ENCODE results near the gene CMIP. TPM values are rescaled to one million over a fixed set of nuclear protein-coding genes. Genes with fewer than 3 reads are reported as not detected.

Gene CMIP
- total RNA-seq, 2 experiments from 2014 or later, result 35.0 to 36.6 TPM

- Mint-ChIP-seq H3K4me1 (ENCODE audit: low read depth) (peaks cover 30% of the 10 kb centered on the region), H3K4me3 (no peak overlapping the region), H3K9me3 (no peaks in the 10 kb centered on the region), H3K36me3 (no peaks in the 10 kb centered on the region), H3K27ac (no peak overlapping the region), H3K27me3 (no peaks in the 10 kb centered on the region)
- no peak for DNase-seq
- ChIA-PET POLR2A (no interaction called here), CTCF (no interaction called here)
- intact Hi-C loops (cut with micrococcal nuclease), result no loop called here
Observed at GRCh38 chr16:81482329-81483063, 37.9 kb downstream of the CMIP start.

- Mint-ChIP-seq H3K27ac (no peak overlapping the region), H3K9me3 (no peaks in the 10 kb centered on the region), H3K36me3 (no peaks in the 10 kb centered on the region), H3K27me3 (no peaks in the 10 kb centered on the region), H3K4me3 (no peak overlapping the region), H3K4me1 (ENCODE audit: low read depth) (peaks cover 25% of the 10 kb centered on the region)
- CTCF ChIA-PET, result no interaction called here
- intact Hi-C loops (cut with micrococcal nuclease), result no loop called here
- POLR2A ChIA-PET, result no interaction called here
- DNase-seq, result no peak
Observed at GRCh38 chr16:81483064-81483969, 38.7 kb downstream of the CMIP start.

GRCh38 chr16:81483970-81484595 lies 39.5 kb downstream of the CMIP start:
- Mint-ChIP-seq H3K9me3 (no peaks in the 10 kb centered on the region), H3K36me3 (no peaks in the 10 kb centered on the region), H3K4me3 (no peak overlapping the region), H3K4me1 (ENCODE audit: low read depth) (peaks cover 18% of the 10 kb centered on the region), H3K27me3 (no peaks in the 10 kb centered on the region), H3K27ac (no peak overlapping the region)
- CTCF ChIA-PET, result no interaction called here
- no peak for DNase-seq
- intact Hi-C loops (cut with micrococcal nuclease), result no loop called here
- POLR2A ChIA-PET, result no interaction called here

- ChIA-PET CTCF (interaction anchor here (0.9 to 1.4 kb wide), 2 partner anchors 10 to 224 kb away, joined by 3 to 4 read pairs; no protein-coding TSS in a partner anchor), POLR2A (no interaction called here)
- H3K27ac Mint-ChIP-seq, result no peak overlapping the region
- no peaks in the 10 kb centered on the region for H3K27me3 Mint-ChIP-seq
- H3K9me3 Mint-ChIP-seq, result no peaks in the 10 kb centered on the region
- DNase-seq, result no peak
- no peak overlapping the region for H3K4me3 Mint-ChIP-seq
- H3K36me3 Mint-ChIP-seq, result no peaks in the 10 kb centered on the region
- H3K4me1 Mint-ChIP-seq (ENCODE audit: low read depth), result peaks cover 11% of the 10 kb centered on the region
- intact Hi-C loops (cut with micrococcal nuclease), result no loop called here
Observed at GRCh38 chr16:81484908-81485624, 40.5 kb downstream of the CMIP start.

GRCh38 chr16:81485824-81486539 lies 41.4 kb downstream of the CMIP start:
- Mint-ChIP-seq H3K27me3 (no peaks in the 10 kb centered on the region), H3K9me3 (no peaks in the 10 kb centered on the region), H3K4me3 (no peak overlapping the region), H3K4me1 (ENCODE audit: low read depth) (peaks cover 5% of the 10 kb centered on the region), H3K36me3 (no peaks in the 10 kb centered on the region), H3K27ac (no peak overlapping the region)
- ChIA-PET CTCF (interaction anchor here (0.9 to 1.4 kb wide), 2 partner anchors 9 to 225 kb away, joined by 3 to 4 read pairs; no protein-coding TSS in a partner anchor), POLR2A (no interaction called here)
- no peak for DNase-seq
- intact Hi-C loops (cut with micrococcal nuclease), result no loop called here

- intact Hi-C loops (cut with micrococcal nuclease), result no loop called here
- ChIA-PET CTCF (no interaction called here), POLR2A (no interaction called here)
- Mint-ChIP-seq H3K4me3 (no peak overlapping the region), H3K27me3 (no peaks in the 10 kb centered on the region), H3K9me3 (no peaks in the 10 kb centered on the region), H3K4me1 (ENCODE audit: low read depth) (no peaks in the 10 kb centered on the region), H3K36me3 (no peaks in the 10 kb centered on the region), H3K27ac (no peak overlapping the region)
- DNase-seq, result no peak
Observed at GRCh38 chr16:81486540-81487061, 42.0 kb downstream of the CMIP start.

- no peaks in the 10 kb centered on the region for H3K27me3 Mint-ChIP-seq
- no peaks in the 10 kb centered on the region for H3K36me3 Mint-ChIP-seq
- H3K4me3 Mint-ChIP-seq, result no peak overlapping the region
- no peaks in the 10 kb centered on the region for H3K9me3 Mint-ChIP-seq
- H3K27ac Mint-ChIP-seq, result no peak overlapping the region
- H3K4me1 Mint-ChIP-seq (ENCODE audit: low read depth), result peaks cover 2% of the 10 kb centered on the region
- no peak for DNase-seq
- intact Hi-C loops (cut with micrococcal nuclease), result no loop called here
- CTCF ChIA-PET, result no interaction called here
- POLR2A ChIA-PET, result no interaction called here
Observed at GRCh38 chr16:81487301-81487720, 42.7 kb downstream of the CMIP start.

GRCh38 chr16:81488687-81489411 lies 44.2 kb downstream of the CMIP start:
- H3K4me3 Mint-ChIP-seq, result no peak overlapping the region
- no peak for DNase-seq
- ChIA-PET CTCF (no interaction called here), POLR2A (no interaction called here)
- intact Hi-C loops (cut with micrococcal nuclease), result no loop called here
- H3K36me3 Mint-ChIP-seq, result no peaks in the 10 kb centered on the region
- no peaks in the 10 kb centered on the region for H3K9me3 Mint-ChIP-seq
- H3K4me1 Mint-ChIP-seq (ENCODE audit: low read depth), result peaks cover 7% of the 10 kb centered on the region
- no peaks in the 10 kb centered on the region for H3K27me3 Mint-ChIP-seq
- no peak overlapping the region for H3K27ac Mint-ChIP-seq

- intact Hi-C loops (cut with micrococcal nuclease), result no loop called here
- CTCF ChIA-PET, result interaction anchor here (0.5 kb wide), 1 partner anchor 144 kb away, joined by 3 read pairs; no protein-coding TSS in a partner anchor
- no peak for DNase-seq
- Mint-ChIP-seq H3K4me3 (no peak overlapping the region), H3K9me3 (no peaks in the 10 kb centered on the region), H3K27ac (no peak overlapping the region), H3K4me1 (ENCODE audit: low read depth) (peaks cover 9% of the 10 kb centered on the region), H3K27me3 (no peaks in the 10 kb centered on the region), H3K36me3 (no peaks in the 10 kb centered on the region)
- POLR2A ChIA-PET, result no interaction called here
Observed at GRCh38 chr16:81489547-81490267, 45.1 kb downstream of the CMIP start.

GRCh38 chr16:81491541-81492188 lies 47.1 kb downstream of the CMIP start:
- Mint-ChIP-seq H3K27me3 (no peaks in the 10 kb centered on the region), H3K27ac (no peak overlapping the region)
- CTCF ChIA-PET, result no interaction called here

More at GRCh38 chr16:81491541-81492188, 47.1 kb downstream of the CMIP start:
- Mint-ChIP-seq H3K4me3 (no peak overlapping the region), H3K9me3 (no peaks in the 10 kb centered on the region), H3K36me3 (no peaks in the 10 kb centered on the region), H3K4me1 (ENCODE audit: low read depth) (peaks cover 13% of the 10 kb centered on the region)
- DNase-seq, result no peak
- intact Hi-C loops (cut with micrococcal nuclease), result no loop called here
- POLR2A ChIA-PET, result no interaction called here
